ENCODE measurements around the gene HOXA7.

DNA sequence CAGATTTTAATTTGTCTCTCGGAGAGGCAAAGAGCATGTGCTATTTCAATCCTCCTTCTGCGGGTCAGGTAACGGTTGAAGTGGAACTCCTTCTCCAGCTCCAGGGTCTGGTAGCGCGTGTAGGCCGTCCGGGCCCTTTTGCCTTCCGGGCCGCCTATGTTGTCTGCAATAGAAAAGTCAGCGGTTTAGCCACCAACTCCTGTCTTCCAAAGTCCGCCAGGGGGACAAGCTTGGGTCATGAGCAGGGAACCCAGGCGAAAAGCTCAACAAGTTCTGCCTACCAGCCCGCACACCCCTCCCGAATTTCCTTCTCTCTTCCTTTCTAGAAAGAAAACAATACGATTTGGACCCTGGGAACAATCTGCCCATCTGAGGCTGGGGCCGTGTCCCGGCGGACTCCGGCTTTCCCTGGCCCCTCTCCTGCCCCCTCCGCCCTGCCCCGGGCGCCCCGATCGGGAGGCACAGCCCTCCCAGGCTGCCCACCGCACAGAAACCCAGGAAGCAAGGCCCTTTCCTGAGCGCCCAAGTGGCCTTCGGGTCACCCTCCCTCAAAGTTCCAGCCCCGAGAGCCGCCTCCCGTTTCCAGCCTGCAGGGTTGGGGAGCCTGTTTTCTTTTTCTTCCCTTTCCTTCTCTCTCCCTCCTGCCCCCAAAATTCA is 14.4 kb downstream of the HOXA7 start:
- TF ChIP-seq, protein P1, sequence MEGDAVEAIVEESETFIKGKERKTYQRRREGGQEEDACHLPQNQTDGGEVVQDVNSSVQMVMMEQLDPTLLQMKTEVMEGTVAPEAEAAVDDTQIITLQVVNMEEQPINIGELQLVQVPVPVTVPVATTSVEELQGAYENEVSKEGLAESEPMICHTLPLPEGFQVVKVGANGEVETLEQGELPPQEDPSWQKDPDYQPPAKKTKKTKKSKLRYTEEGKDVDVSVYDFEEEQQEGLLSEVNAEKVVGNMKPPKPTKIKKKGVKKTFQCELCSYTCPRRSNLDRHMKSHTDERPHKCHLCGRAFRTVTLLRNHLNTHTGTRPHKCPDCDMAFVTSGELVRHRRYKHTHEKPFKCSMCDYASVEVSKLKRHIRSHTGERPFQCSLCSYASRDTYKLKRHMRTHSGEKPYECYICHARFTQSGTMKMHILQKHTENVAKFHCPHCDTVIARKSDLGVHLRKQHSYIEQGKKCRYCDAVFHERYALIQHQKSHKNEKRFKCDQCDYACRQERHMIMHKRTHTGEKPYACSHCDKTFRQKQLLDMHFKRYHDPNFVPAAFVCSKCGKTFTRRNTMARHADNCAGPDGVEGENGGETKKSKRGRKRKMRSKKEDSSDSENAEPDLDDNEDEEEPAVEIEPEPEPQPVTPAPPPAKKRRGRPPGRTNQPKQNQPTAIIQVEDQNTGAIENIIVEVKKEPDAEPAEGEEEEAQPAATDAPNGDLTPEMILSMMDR (IDR thresholded peaks at IDR 0.05) = no peak
- TF ChIP-seq TEAD4 (IDR thresholded peaks at IDR 0.05; ENCODE audit: borderline replicate concordance, insufficient read depth) = no peak
- TF ChIP-seq EZH2phosphoT487 (IDR thresholded peaks at IDR 0.05; ENCODE audit: borderline replicate concordance, low read depth) = 0 out of 2 replicates have a peak, but pooled peaks have one; percentile 18
- no peak for TF ChIP-seq POLR2AphosphoS5 (IDR thresholded peaks at IDR 0.05; ENCODE audit: low read depth, low read length)
- no peak for TF ChIP-seq RAD21 (IDR thresholded peaks at IDR 0.05; ENCODE audit: low read length)
- TF ChIP-seq TCF12 (IDR thresholded peaks at IDR 0.05) = no peak
- TF ChIP-seq, protein P2, sequence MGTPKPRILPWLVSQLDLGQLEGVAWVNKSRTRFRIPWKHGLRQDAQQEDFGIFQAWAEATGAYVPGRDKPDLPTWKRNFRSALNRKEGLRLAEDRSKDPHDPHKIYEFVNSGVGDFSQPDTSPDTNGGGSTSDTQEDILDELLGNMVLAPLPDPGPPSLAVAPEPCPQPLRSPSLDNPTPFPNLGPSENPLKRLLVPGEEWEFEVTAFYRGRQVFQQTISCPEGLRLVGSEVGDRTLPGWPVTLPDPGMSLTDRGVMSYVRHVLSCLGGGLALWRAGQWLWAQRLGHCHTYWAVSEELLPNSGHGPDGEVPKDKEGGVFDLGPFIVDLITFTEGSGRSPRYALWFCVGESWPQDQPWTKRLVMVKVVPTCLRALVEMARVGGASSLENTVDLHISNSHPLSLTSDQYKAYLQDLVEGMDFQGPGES (IDR thresholded peaks at IDR 0.05; ENCODE audit: low read depth, low read length) = no peak
- TF ChIP-seq RFX5 (IDR thresholded peaks at IDR 0.05; ENCODE audit: low read length) = no peak
- TF ChIP-seq, protein P3, sequence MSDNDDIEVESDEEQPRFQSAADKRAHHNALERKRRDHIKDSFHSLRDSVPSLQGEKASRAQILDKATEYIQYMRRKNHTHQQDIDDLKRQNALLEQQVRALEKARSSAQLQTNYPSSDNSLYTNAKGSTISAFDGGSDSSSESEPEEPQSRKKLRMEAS (IDR thresholded peaks at IDR 0.05; ENCODE audit: low read depth) = no peak
- no peak for TF ChIP-seq JUND (IDR thresholded peaks at IDR 0.05)
- no peak for TF ChIP-seq YY1 (IDR thresholded peaks at IDR 0.05; ENCODE audit: low read depth)
- TF ChIP-seq, protein P4, sequence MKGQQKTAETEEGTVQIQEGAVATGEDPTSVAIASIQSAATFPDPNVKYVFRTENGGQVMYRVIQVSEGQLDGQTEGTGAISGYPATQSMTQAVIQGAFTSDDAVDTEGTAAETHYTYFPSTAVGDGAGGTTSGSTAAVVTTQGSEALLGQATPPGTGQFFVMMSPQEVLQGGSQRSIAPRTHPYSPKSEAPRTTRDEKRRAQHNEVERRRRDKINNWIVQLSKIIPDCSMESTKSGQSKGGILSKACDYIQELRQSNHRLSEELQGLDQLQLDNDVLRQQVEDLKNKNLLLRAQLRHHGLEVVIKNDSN (IDR thresholded peaks at IDR 0.05; ENCODE audit: borderline replicate concordance, low read depth) = no peak
- TF ChIP-seq NRF1 (IDR thresholded peaks at IDR 0.05; ENCODE audit: low read depth, low read length) = no peak

All from SK-N-SH (cell line).